WTC11 (cell line): ENCODE data around the gene ATP6V0B. TPM values are rescaled to one million over a fixed set of nuclear protein-coding genes. Genes with fewer than 3 reads are reported as not detected.

ENCODE experiments used
- ATAC-seq: fragments of 200-7000 bp; cut with Tn5 transposase; 2 replicates; pipeline ENCODE4 v1.10.0; 2021; ENCODE audit warnings: mild to moderate bottlenecking, moderate library complexity
- CTCF ChIA-PET: fragments of 300-600 bp; sonication (Branson Sonifier 250); formaldehyde crosslinking; loops from one replicate; lab custom pipeline; 2021; ENCODE audit warnings: antibody characterized with exemption; lab: Charles Lee
- POLR2A ChIA-PET: fragments of 350-600 bp; sonication (Branson Sonifier 250); formaldehyde crosslinking; loops from one replicate; lab custom pipeline; 2021; ENCODE audit warnings: antibody characterized with exemption; lab: Charles Lee
- DNase-seq: peaks from one replicate; pipeline ENCODE4 v3.0.0; 2021; ENCODE audit warnings: low spot score
- H3K27ac Mint-ChIP-seq: 2 replicates; pipeline ENCODE4 v1.8.0; 2021; ENCODE audit warnings: mixed read lengths
- H3K27me3 Mint-ChIP-seq: 2 replicates; pipeline ENCODE4 v1.8.0; 2021; ENCODE audit warnings: low read depth, mild to moderate bottlenecking, moderate library complexity, mixed read lengths
- H3K36me3 Mint-ChIP-seq: 2 replicates; pipeline ENCODE4 v1.8.0; 2021; ENCODE audit warnings: mixed read lengths
- H3K4me1 Mint-ChIP-seq: 2 replicates; pipeline ENCODE4 v1.8.0; 2022; ENCODE audit warnings: mixed read lengths
- H3K4me3 Mint-ChIP-seq: 2 replicates; pipeline ENCODE4 v1.8.0; 2021; ENCODE audit warnings: mild to moderate bottlenecking, moderate library complexity, mixed read lengths
- H3K9me3 Mint-ChIP-seq: 2 replicates; pipeline ENCODE4 v1.8.0; 2021; ENCODE audit warnings: mixed read lengths
- CREM ChIP-seq: sonication (generic); formaldehyde crosslinking; IDR thresholded peaks from 2 replicates; pipeline ENCODE4 v1.8.1; 2022; ENCODE audit warnings: mild to moderate bottlenecking, missing genetic modification reagents, moderate library complexity
- EMX1 ChIP-seq: fragments of 250-450 bp; sonication (Bioruptor Pico); IDR thresholded peaks from 2 replicates; pipeline ENCODE4 v1.8.0; 2021; ENCODE audit warnings: mild to moderate bottlenecking
- FOXP4 ChIP-seq: sonication (generic); formaldehyde crosslinking; IDR thresholded peaks from 2 replicates; pipeline ENCODE4 v1.8.0; 2022; ENCODE audit warnings: mild to moderate bottlenecking, missing genetic modification reagents
- HMGA2 ChIP-seq: fragments of 250-450 bp; sonication (Bioruptor Pico); IDR thresholded peaks from 2 replicates; pipeline ENCODE4 v1.4.0; 2021; ENCODE audit warnings: mild to moderate bottlenecking, moderate library complexity
- JAZF1 ChIP-seq: fragments of 250-450 bp; sonication (Bioruptor Pico); IDR thresholded peaks from 2 replicates; pipeline ENCODE4 v1.9.0; 2021; ENCODE audit warnings: moderate library complexity, mild to moderate bottlenecking, inconsistent platforms
- MXD4 ChIP-seq: fragments of 250-450 bp; sonication (Bioruptor Pico); IDR thresholded peaks from 2 replicates; pipeline ENCODE4 v1.8.0; 2021; ENCODE audit warnings: mild to moderate bottlenecking, moderate library complexity, borderline replicate concordance
- NFE2L1 ChIP-seq: sonication (generic); formaldehyde crosslinking; IDR thresholded peaks from 2 replicates; pipeline ENCODE4 v1.8.1; 2023; ENCODE audit warnings: missing genetic modification reagents
- NFYB ChIP-seq: sonication (generic); formaldehyde crosslinking; conservative IDR thresholded peaks from 2 replicates; pipeline ENCODE4 v1.8.0; 2022; ENCODE audit warnings: low read depth, missing genetic modification reagents
- NR1H2 ChIP-seq: sonication (generic); formaldehyde crosslinking; IDR thresholded peaks from 2 replicates; pipeline ENCODE4 v1.9.0; 2021; ENCODE audit warnings: mild to moderate bottlenecking, moderate library complexity, missing genetic modification reagents
- PRRX2 ChIP-seq: fragments of 250-450 bp; sonication (Bioruptor Pico); IDR thresholded peaks from 2 replicates; pipeline ENCODE4 v1.8.0; 2021; ENCODE audit warnings: mild to moderate bottlenecking
- RELA ChIP-seq: sonication (generic); formaldehyde crosslinking; IDR thresholded peaks from 2 replicates; pipeline ENCODE4 v1.8.1; 2022; ENCODE audit warnings: missing genetic modification reagents, mild to moderate bottlenecking, borderline replicate concordance
- SMAD4 ChIP-seq: sonication (generic); formaldehyde crosslinking; IDR thresholded peaks from 2 replicates; pipeline ENCODE4 v1.8.0; 2022; ENCODE audit warnings: mild to moderate bottlenecking, missing genetic modification reagents
- TEAD4 ChIP-seq: sonication (generic); formaldehyde crosslinking; IDR thresholded peaks from 2 replicates; pipeline ENCODE4 v1.8.0; 2022; ENCODE audit warnings: mild to moderate bottlenecking, missing genetic modification reagents
- ZNF425 ChIP-seq: fragments of 250-450 bp; sonication (Bioruptor Pico); conservative IDR thresholded peaks from 2 replicates; pipeline ENCODE4 v1.9.0; 2021; ENCODE audit warnings: mild to moderate bottlenecking
- total RNA-seq: library from RNA; stranded (reverse); gene quantifications from 3 replicates; pipeline ENCODE4 v1.2.3, GENCODE V29; 2021
- TF ChIP-seq, protein P1 (sequence below): sonication (generic); formaldehyde crosslinking; IDR thresholded peaks from 2 replicates; pipeline ENCODE4 v1.8.1; 2022; ENCODE audit warnings: mild to moderate bottlenecking, missing genetic modification reagents, moderate library complexity, borderline replicate concordance
- TF ChIP-seq, protein P2 (sequence below): sonication (generic); formaldehyde crosslinking; IDR thresholded peaks from 2 replicates; pipeline ENCODE4 v1.8.1; 2023; ENCODE audit warnings: mild to moderate bottlenecking, missing genetic modification reagents, moderate library complexity
- TF ChIP-seq, protein P3 (sequence below): fragments of 250-450 bp; sonication (Bioruptor Pico); IDR thresholded peaks from 2 replicates; pipeline ENCODE4 v1.9.0; 2021; ENCODE audit warnings: moderate library complexity, mild to moderate bottlenecking, inconsistent platforms, borderline replicate concordance

Gene ATP6V0B
- total RNA-seq, 1 experiment from 2014 or later = 110 TPM

DNA sequence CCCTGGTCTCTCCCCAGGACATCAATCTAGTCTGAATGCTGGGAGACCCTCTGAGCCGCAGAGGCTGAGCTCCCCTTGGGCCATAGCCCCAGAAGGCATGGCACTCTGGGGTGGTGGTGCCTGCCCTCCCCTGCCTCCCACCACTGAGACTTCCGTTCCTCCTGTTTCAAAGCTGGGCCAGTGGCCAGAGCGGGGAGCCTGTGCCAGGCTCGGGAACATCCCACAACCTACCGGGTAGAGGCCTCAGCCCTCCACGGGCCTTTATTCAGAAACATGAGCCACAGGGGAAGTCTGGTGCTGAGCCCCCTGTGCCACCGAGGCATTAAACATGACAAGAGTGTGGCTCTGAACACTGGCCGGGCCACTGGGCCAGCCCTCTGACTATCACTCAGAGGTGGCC lies 24.7 kb downstream of the ATP6V0B start:
- ATAC-seq = no peak
- DNase-seq = no peak
- Mint-ChIP-seq H3K9me3 (no peaks in the 10 kb centered on the region), H3K36me3 (peaks cover 9% of the 10 kb centered on the region), H3K4me3 (no peak overlapping the region), H3K27ac (no peak overlapping the region), H3K27me3 (no peaks in the 10 kb centered on the region; the same call in 1 of the 2 replicates), H3K4me1 (peaks cover 8% of the 10 kb centered on the region)
- POLR2A ChIA-PET = interaction anchor here (1.4 kb wide), 1 partner anchor 32 kb away, joined by 4 read pairs; the partner anchor contains the start of gene SLC6A9
- TF ChIP-seq, protein P1, sequence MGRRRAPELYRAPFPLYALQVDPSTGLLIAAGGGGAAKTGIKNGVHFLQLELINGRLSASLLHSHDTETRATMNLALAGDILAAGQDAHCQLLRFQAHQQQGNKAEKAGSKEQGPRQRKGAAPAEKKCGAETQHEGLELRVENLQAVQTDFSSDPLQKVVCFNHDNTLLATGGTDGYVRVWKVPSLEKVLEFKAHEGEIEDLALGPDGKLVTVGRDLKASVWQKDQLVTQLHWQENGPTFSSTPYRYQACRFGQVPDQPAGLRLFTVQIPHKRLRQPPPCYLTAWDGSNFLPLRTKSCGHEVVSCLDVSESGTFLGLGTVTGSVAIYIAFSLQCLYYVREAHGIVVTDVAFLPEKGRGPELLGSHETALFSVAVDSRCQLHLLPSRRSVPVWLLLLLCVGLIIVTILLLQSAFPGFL (CRISPR knock-in tag) = no peak
- no peak for TF ChIP-seq RELA (CRISPR knock-in tag)
- TF ChIP-seq NR1H2 (CRISPR knock-in tag) = no peak
- TF ChIP-seq, protein P2, sequence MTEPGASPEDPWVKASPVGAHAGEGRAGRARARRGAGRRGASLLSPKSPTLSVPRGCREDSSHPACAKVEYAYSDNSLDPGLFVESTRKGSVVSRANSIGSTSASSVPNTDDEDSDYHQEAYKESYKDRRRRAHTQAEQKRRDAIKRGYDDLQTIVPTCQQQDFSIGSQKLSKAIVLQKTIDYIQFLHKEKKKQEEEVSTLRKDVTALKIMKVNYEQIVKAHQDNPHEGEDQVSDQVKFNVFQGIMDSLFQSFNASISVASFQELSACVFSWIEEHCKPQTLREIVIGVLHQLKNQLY (CRISPR knock-in tag) = no peak
- no peak for TF ChIP-seq FOXP4 (CRISPR knock-in tag)
- no peak for TF ChIP-seq MXD4 (CRISPR knock-in tag)
- CTCF ChIA-PET = interaction anchor here (1.1 to 3.8 kb wide), 3 partner anchors 8 to 49 kb away, joined by 3 to 16 read pairs (median 6); partner anchors contain the start of gene CCDC24

- H3K9me3 Mint-ChIP-seq = no peaks in the 10 kb centered on the region
- POLR2A ChIA-PET = interaction anchor here (0.5 to 1.4 kb wide), 2 partner anchors 32 to 1559 kb away, joined by 4 to 9 read pairs; partner anchors contain the start of gene SLC6A9
- peaks cover 3% of the 10 kb centered on the region; the same call in 1 of the 2 replicates for H3K4me1 Mint-ChIP-seq
- DNase-seq (no peak), ATAC-seq (no peak)
- no peaks in the 10 kb centered on the region; the same call in 1 of the 2 replicates for H3K27me3 Mint-ChIP-seq
- CTCF ChIA-PET = interaction anchor here (1.1 to 3.8 kb wide), 4 partner anchors 9 to 48 kb away, joined by 3 to 16 read pairs (median 5); partner anchors contain the start of gene CCDC24
- TF ChIP-seq, protein P3, sequence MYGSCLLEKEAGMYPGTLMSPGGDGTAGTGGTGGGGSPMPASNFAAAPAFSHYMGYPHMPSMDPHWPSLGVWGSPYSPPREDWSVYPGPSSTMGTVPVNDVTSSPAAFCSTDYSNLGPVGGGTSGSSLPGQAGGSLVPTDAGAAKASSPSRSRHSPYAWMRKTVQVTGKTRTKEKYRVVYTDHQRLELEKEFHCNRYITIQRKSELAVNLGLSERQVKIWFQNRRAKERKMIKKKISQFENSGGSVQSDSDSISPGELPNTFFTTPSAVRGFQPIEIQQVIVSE (CRISPR knock-in tag) = no peak
- TF ChIP-seq EMX1 (CRISPR knock-in tag) = no peak
- TF ChIP-seq TEAD4 (CRISPR knock-in tag) = no peak
- TF ChIP-seq CREM (CRISPR knock-in tag) = no peak
- TF ChIP-seq NFE2L1 (CRISPR knock-in tag) = no peak
- TF ChIP-seq HMGA2 (CRISPR knock-in tag) = no peak
- TF ChIP-seq MXD4 (CRISPR knock-in tag) = no peak
- no peak for TF ChIP-seq PRRX2 (CRISPR knock-in tag)
- no peak for TF ChIP-seq ZNF425
- no peak for TF ChIP-seq SMAD4
- TF ChIP-seq JAZF1 = no peak
- TF ChIP-seq NFYB = no peak
- peaks cover 9% of the 10 kb centered on the region for H3K36me3 Mint-ChIP-seq
- no peak overlapping the region for H3K27ac Mint-ChIP-seq
- H3K4me3 Mint-ChIP-seq = no peak overlapping the region
These were observed 25.4 kb downstream of the ATP6V0B start for GRCh38 chr1:44000122-44000665.
